A549 (cell line): Measurements from ENCODE around the gene CDH4.

Source experiments
- CTCF ChIP-seq: fragments of >200 bp; sonication (Bioruptor Twin); formaldehyde crosslinking; IDR thresholded peaks from 3 replicates; pipeline ENCODE4 v1.5.1; 2016
- SMC3 ChIP-seq: fragments of >200 bp; sonication (Bioruptor Twin); formaldehyde crosslinking; IDR thresholded peaks from 3 replicates; pipeline ENCODE4 v1.6.1; 2018; ENCODE audit warnings: inconsistent platforms

GRCh38 chr20:61267241-61267640 lies 15.2 kb downstream of the CDH4 start:
- no peak for TF ChIP-seq SMC3
- TF ChIP-seq CTCF = no peak
